Upper lobe of right lung (tissue), 1 donor: ENCODE measurements around the gene MAML3. TPM values are rescaled to one million over a fixed set of nuclear protein-coding genes. Genes with fewer than 3 reads are reported as not detected.

Source experiments
- ATAC-seq: fragments of 200-7000 bp; cut with Tn5 transposase; one replicate; pipeline ENCODE4 v1.9.1; 2020; ENCODE audit warnings: mild to moderate bottlenecking, moderate library complexity
- DNase-seq: peaks from one replicate; pipeline ENCODE4 v3.0.0-alpha.2; 2020
- H3K27ac ChIP-seq: fragments of 200-600 bp; one replicate; pipeline ENCODE4 v1.8.0; 2022
- H3K27me3 ChIP-seq: fragments of 200-600 bp; one replicate; pipeline ENCODE4 v1.8.0; 2022; ENCODE audit warnings: mild to moderate bottlenecking
- H3K36me3 ChIP-seq: fragments of 200-600 bp; one replicate; pipeline ENCODE4 v1.8.0; 2022
- H3K4me1 ChIP-seq: fragments of 200-600 bp; one replicate; pipeline ENCODE4 v1.8.0; 2022
- H3K4me3 ChIP-seq: fragments of 200-600 bp; one replicate; pipeline ENCODE4 v1.8.0; 2022; ENCODE audit warnings: mild to moderate bottlenecking
- H3K9me3 ChIP-seq: fragments of 200-600 bp; one replicate; pipeline ENCODE4 v1.8.0; 2022
- intact Hi-C: fragments of 100-400 bp; cut with DNase I; formaldehyde crosslinking; loops from one replicate; pipeline ENCODE4 v1.11.0; 2022
- total RNA-seq: library from RNA; stranded (reverse); fragmentation: NEBNext Ultra II Directional; extraction: Animal tissue kit (Norgen Biotek cat#: 25700); gene quantifications from one replicate; pipeline ENCODE4 v1.2.1, GENCODE V29; 2021
- TF ChIP-seq, protein P1 (sequence below): fragments of 200-600 bp; IDR thresholded peaks from one replicate; pipeline ENCODE4 v1.8.0; 2022; ENCODE audit warnings: antibody characterized with exemption
- donor health status: DM: no; HTN: yes; CAD: no; lungs with severe emphysema.

The MAML3 gene
- total RNA-seq, 1 donor from 2014 or later: 13.1 TPM

- Histone ChIP-seq H3K4me1 (peaks cover 1% of the 10 kb centered on the region), H3K27me3 (no peaks in the 10 kb centered on the region), H3K36me3 (no peaks in the 10 kb centered on the region), H3K27ac (no peak overlapping the region), H3K4me3 (no peak overlapping the region), H3K9me3 (no peaks in the 10 kb centered on the region)
- DNase-seq (no peak), ATAC-seq (no peak)
- intact Hi-C loops: no loop called here
- TF ChIP-seq, protein P1, sequence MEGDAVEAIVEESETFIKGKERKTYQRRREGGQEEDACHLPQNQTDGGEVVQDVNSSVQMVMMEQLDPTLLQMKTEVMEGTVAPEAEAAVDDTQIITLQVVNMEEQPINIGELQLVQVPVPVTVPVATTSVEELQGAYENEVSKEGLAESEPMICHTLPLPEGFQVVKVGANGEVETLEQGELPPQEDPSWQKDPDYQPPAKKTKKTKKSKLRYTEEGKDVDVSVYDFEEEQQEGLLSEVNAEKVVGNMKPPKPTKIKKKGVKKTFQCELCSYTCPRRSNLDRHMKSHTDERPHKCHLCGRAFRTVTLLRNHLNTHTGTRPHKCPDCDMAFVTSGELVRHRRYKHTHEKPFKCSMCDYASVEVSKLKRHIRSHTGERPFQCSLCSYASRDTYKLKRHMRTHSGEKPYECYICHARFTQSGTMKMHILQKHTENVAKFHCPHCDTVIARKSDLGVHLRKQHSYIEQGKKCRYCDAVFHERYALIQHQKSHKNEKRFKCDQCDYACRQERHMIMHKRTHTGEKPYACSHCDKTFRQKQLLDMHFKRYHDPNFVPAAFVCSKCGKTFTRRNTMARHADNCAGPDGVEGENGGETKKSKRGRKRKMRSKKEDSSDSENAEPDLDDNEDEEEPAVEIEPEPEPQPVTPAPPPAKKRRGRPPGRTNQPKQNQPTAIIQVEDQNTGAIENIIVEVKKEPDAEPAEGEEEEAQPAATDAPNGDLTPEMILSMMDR: no peak
Measured at GRCh38 chr4:139790291-139790690, 363.7 kb downstream of the MAML3 start.

DNA sequence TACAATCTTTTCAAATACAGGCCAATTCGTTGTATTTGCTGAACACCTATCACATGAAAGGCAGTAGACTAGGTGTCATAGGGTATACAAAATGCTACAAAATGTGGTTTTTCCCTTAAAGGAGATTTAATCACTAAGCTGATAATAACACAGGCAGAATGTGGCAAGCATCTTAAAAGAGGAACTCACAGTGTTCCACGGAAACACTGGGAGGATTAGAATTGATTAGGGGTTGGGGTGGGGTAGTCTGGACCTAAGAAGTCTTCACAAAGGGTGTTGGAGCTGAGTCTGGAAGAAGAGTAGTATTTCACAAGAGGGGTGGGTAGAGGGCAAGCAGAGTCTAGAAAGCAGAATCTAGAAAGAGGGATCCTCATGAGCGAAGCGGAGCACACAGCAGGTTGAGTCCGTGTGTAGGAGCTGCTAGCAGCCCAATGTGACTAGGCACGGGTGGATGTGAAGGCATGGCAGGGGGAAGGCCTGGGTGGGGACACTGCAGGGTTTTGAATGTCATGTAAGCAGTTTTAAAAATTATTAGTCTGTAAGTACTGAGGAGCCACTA lies 364.8 kb downstream of the MAML3 start:
- TF ChIP-seq, protein P1: no peak
- H3K27me3 ChIP-seq: no peaks in the 10 kb centered on the region
- no peaks in the 10 kb centered on the region for H3K9me3 ChIP-seq
- intact Hi-C loops: no loop called here
- no peak overlapping the region for H3K4me3 ChIP-seq
- no peak overlapping the region for H3K27ac ChIP-seq
- H3K36me3 ChIP-seq: no peaks in the 10 kb centered on the region
- peak; percentile 49 for ATAC-seq
- H3K4me1 ChIP-seq: no peaks in the 10 kb centered on the region
- no peak for DNase-seq

DNA sequence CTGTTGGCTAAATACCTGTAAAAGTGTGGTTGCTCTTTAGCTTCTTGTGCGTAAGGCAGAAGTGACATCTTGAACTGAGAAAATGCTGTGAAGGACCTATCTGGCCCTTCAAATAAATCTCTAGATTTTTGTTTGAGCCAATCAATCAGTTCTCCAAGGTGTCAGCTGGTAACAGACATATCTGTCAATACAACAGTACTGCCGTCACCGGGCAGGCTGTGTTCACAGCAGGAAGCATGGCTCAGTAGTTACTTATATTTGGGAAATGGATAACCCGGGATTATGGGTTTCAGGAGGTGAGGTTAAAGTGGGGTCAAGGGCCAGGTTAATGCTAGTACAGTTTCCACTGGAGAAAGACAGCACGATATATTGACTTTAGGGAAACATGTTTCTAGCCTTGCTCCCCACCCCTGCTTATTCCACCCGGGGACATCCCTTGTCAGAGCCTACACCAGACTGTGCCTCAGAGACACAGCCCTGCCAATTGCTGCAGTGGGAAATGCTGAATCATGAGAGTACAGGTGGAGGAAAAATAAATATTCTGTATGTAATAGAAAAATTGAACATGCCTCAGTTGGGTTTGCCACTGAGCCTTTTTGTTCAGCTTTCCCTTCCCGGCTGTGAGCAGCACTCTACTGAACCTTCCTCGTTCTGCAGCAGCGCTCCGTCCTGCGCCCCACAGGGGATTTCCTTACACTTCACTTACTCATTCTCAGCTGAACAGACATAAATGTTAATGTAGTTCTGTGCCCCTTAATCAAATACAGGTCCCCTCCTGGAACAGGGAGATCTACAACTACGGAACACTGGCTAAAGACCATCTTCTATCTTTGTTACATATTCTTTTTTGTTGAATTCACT lies 367.3 kb downstream of the MAML3 start:
- TF ChIP-seq, protein P1: no peak
- ATAC-seq (peak; percentile 56), DNase-seq (no peak)
- intact Hi-C loops: no loop called here
- no peaks in the 10 kb centered on the region for H3K4me1 ChIP-seq
- no peaks in the 10 kb centered on the region for H3K9me3 ChIP-seq
- H3K27me3 ChIP-seq: no peaks in the 10 kb centered on the region
- H3K4me3 ChIP-seq: no peak overlapping the region
- H3K36me3 ChIP-seq: no peaks in the 10 kb centered on the region
- no peak overlapping the region for H3K27ac ChIP-seq

DNA sequence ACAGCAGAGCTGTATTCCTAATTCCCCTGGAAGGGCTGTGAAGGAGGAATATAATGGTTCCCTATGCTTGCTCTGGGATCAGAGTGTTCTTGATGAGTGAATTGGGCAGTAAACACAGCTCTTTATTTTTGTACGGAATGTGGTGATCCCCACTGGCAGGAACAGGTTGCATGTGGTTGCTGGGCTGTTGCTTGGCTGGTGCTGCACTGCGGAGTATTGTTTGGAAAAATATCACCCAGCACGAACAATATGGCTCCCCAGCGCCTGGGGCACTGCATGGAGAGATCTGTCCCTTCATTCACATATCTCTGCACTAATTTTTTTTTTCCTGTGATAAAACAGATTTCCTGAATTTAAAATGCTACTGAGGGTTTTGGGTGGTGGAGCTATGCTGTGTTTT lies 368.6 kb downstream of the MAML3 start:
- DNase-seq (no peak), ATAC-seq (no peak)
- intact Hi-C loops: no loop called here
- Histone ChIP-seq H3K27me3 (no peaks in the 10 kb centered on the region), H3K36me3 (no peaks in the 10 kb centered on the region), H3K9me3 (no peaks in the 10 kb centered on the region), H3K4me1 (no peaks in the 10 kb centered on the region), H3K4me3 (no peak overlapping the region), H3K27ac (no peak overlapping the region)
- TF ChIP-seq, protein P1: no peak

- intact Hi-C loops: no loop called here
- no peak overlapping the region for H3K27ac ChIP-seq
- H3K4me1 ChIP-seq: no peaks in the 10 kb centered on the region
- TF ChIP-seq, protein P1: no peak
- no peak for DNase-seq
- no peak overlapping the region for H3K4me3 ChIP-seq
- H3K36me3 ChIP-seq: no peaks in the 10 kb centered on the region
- H3K27me3 ChIP-seq: no peaks in the 10 kb centered on the region
- no peaks in the 10 kb centered on the region for H3K9me3 ChIP-seq
- ATAC-seq: no peak
Measured at GRCh38 chr4:139783741-139784484, 370.1 kb downstream of the MAML3 start.
